ENCODE results near the gene GCFC2.

GCFC2 gene

DNA sequence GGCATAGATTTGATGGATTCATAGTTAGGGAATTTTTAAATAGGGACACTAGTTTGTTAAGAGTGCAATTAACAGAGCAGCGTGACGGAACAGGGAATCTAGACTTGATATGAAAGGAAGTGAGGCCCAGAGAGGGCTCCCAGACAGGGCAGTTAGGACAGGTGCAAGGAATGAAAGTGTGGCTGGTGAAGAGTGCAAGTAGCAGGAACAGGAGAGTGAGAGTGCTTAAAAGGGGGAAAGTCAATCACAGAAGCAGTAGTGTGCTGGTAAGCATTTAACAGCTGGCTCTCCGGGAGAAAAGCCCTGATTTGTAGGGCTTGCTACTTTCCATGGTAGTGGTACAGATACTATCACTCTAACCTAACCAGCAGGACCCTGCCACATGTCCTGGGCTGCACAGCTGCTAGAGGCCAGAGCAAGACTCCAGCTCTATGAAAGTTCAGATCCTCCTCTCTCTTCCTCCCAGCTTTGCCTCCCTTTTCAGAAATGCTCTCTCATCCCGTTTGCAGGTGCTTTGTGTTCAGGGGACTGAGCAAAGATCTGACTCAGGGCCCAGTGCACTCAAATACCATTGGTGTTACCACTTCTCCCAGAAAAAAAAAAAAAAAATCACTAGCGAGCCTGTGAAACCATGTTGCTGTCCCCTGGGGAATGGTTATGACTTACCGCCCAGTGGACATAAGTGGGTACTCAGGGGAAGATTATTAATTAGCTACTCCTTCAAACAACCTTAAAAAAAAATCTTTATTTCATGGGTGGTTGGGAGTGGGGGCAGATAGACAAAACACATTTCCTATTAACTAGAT is 18.1 kb upstream of the GCFC2 start:
- TF ChIP-seq, protein P1, sequence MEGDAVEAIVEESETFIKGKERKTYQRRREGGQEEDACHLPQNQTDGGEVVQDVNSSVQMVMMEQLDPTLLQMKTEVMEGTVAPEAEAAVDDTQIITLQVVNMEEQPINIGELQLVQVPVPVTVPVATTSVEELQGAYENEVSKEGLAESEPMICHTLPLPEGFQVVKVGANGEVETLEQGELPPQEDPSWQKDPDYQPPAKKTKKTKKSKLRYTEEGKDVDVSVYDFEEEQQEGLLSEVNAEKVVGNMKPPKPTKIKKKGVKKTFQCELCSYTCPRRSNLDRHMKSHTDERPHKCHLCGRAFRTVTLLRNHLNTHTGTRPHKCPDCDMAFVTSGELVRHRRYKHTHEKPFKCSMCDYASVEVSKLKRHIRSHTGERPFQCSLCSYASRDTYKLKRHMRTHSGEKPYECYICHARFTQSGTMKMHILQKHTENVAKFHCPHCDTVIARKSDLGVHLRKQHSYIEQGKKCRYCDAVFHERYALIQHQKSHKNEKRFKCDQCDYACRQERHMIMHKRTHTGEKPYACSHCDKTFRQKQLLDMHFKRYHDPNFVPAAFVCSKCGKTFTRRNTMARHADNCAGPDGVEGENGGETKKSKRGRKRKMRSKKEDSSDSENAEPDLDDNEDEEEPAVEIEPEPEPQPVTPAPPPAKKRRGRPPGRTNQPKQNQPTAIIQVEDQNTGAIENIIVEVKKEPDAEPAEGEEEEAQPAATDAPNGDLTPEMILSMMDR (conservative IDR thresholded peaks at IDR 0.05): no peak
- H3K27ac ChIP-seq: no peak overlapping the region

DNA sequence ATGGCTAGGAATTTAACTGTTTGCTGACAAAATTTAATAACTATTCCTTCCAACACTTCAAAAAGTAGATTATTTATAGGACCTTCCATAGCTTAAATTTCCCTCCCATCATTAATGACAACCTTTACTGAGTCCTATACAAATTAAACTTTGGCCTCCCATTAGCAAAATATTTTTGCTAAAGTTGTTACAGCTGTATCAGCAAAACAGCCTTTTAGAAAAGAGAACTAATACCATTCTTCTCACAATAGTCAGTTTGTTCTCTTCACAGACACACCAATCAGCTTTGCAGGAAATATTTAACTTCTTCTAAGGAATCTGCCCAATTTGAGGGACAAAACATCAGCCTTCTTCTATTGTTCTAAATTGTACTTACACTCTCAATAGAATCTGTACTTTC is 12.0 kb upstream of the GCFC2 start:
- H3K27ac ChIP-seq: no peak overlapping the region
- TF ChIP-seq, protein P1 (conservative IDR thresholded peaks at IDR 0.05): no peak

DNA sequence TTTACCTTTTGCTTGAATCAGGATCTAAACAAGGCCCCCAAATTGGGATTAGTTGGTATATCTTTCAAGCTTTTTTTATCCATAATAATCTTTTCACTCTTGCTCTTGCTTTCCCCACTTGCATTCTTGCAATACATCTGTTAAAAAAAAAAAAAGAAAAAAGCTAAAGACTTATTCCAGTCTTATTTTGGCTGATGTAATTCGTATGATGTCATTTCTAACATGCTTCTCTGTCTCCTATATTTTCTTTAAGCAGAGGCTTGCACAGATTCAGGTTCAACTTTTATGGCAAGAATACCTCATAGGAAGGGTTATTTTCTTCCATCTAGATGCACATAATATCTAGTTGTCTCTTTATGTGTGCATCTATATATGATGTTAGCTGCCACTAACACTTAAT is 9.8 kb upstream of the GCFC2 start:
- TF ChIP-seq, protein P1 (conservative IDR thresholded peaks at IDR 0.05): no peak

DNA sequence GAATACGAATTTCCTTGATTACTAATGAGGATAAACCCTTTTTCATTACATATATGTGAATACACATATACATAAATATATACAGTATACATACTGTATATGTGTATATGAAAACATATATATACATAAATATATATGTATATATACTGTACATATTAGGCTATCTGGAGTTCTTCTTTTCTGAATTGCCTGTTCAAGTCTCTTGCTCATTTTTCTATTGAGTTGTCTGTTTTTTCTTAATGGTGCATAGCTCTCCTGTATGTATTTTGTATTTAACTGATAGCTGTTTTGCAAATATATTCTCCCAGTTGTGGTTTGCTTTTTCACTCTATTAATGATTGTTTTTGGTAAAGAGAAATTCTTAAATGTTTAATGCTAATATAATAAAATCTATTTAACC is 8.9 kb upstream of the GCFC2 start:
- no peak overlapping the region for H3K27ac ChIP-seq
- TF ChIP-seq, protein P1 (conservative IDR thresholded peaks at IDR 0.05): no peak

More for the DNA sequence above, 9.8 kb upstream of the GCFC2 start:
- H3K27ac ChIP-seq: no peak overlapping the region

DNA sequence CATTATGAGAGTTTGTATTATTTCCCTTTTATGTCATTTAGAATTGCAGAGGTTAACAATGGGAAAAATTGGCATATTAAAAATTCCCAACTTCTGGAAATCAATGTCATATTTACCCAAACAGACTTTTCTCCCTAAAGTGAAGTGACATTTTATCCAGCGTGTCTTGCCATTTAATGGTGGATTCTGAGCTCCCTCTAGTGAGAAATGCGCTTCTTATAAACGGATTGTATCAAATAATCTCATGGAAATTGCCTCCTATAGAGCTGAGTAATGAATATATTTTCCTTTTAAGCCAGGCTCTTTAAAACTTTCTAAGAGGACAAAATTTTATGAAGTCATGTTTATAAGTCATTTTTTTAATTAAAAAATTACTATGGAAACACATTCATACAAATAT is 5.7 kb upstream of the GCFC2 start:
- no peak overlapping the region for H3K27ac ChIP-seq
- TF ChIP-seq, protein P1 (conservative IDR thresholded peaks at IDR 0.05): peak; percentile 28

DNA sequence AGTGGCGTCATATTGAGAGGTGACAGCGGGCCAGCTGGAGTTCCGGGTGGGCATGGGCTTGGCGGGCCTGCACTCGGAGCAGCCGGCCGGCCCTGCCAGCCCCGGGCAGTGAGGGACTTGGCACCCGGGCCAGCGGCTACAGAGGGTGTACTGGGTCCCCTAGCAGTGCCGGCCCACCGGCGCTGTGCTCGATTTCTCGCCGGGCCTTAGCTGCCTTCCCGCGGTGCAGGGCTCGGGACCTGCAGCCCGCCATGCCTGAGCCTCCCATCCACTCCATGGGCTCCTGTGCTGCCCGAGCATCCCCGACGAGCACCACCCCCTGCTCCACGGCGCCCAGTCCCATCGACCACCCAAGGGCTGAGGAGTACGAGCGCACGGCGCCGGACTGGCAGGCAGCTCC is 875 bp upstream of the GCFC2 start:
- peak overlapping the region; percentile 93 for H3K27ac ChIP-seq

DNA sequence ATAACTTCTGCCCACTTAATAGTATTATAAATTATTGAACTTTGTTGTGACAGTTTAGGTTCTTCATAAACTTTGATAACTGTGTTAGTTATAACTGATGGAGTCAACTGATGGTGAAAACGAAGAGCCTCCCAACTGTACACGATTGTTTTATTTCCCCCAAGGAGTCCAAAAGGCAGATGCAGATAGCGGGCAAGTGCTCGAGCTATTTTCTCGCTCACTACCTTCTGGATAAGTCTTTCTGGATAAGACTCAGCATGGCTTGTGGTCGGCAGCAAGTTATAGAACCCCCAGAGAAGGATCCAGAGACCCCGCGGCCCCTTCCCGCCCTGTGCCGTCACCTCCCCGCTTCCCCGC is 517 bp downstream of the GCFC2 start:
- H3K27ac ChIP-seq: peak overlapping the region; percentile 93
- TF ChIP-seq, protein P1 (conservative IDR thresholded peaks at IDR 0.05): no peak

DNA sequence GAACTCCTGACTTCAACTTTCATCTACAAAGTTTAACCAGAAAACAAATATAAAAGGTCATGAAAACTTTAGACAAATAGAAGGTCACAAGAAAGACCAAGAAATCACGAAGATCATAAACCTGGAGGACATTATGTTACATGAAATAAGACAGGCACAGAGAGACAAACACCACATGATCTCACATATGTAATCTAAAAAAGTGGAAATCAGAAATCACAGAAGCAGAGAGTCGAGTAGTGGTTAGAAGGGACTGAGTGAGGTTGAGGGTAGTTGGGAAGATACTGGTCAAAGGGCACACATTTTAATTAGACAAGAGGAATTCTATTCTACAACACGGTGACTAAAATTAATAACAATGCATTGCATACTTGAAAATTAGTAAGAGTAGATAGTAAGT is 1.4 kb downstream of the GCFC2 start:
- H3K27ac ChIP-seq: peak overlapping the region; percentile 93
- TF ChIP-seq, protein P1 (conservative IDR thresholded peaks at IDR 0.05): no peak
